AG20443 (cell line): ENCODE results near the gene RAB11B.
"Not testable (repeated sequence)": the region's sequence is repeated elsewhere in the genome, so short reads cannot be mapped to it uniquely, and the experiment has no call there.

Experiments
- DNase-seq: peaks from one replicate; pipeline ENCODE4 v3.0.0; 2012; ENCODE audit warnings: low spot score, mixed read lengths

The RAB11B gene

GRCh38 chr19:8389891-8390616 lies at the start of gene RAB11B:
TSS of gene RAB11B (plus strand) at chr19:8390360. CDS start at chr19:8390417, 57 bp downstream.
- DNase-seq = peak; percentile 97

- DNase-seq = not testable (repeated sequence)
These were observed 48.7 kb upstream of the RAB11B start for GRCh38 chr19:8341504-8341903.

GRCh38 chr19:8342316-8342683 lies 47.9 kb upstream of the RAB11B start:
- no peak for DNase-seq

GRCh38 chr19:8342684-8343482 lies 47.3 kb upstream of the RAB11B start, which contains the start of gene KANK3:
TSS of gene KANK3 (minus strand) at chr19:8343262. CDS start at chr19:8337828, 5,434 bp downstream.
- DNase-seq = peak; percentile 96

GRCh38 chr19:8343483-8343844 lies 46.7 kb upstream of the RAB11B start:
- no peak for DNase-seq

- DNase-seq = not testable (repeated sequence)
These were observed 40.4 kb upstream of the RAB11B start for GRCh38 chr19:8349629-8350372.

- peak; percentile 10 for DNase-seq
These were observed 37.9 kb upstream of the RAB11B start for GRCh38 chr19:8352134-8352827.

- DNase-seq = not testable (repeated sequence)
These were observed 37.3 kb upstream of the RAB11B start for GRCh38 chr19:8352845-8353244.

GRCh38 chr19:8355631-8356402 lies 34.3 kb upstream of the RAB11B start:
- DNase-seq = peak; percentile 85

GRCh38 chr19:8357007-8357521 lies 33.1 kb upstream of the RAB11B start:
- no peak for DNase-seq

GRCh38 chr19:8358948-8359347 lies 31.2 kb upstream of the RAB11B start:
- DNase-seq = no peak

- no peak for DNase-seq
These were observed 30.0 kb upstream of the RAB11B start for GRCh38 chr19:8360196-8360595.

- DNase-seq = peak; percentile 93
These were observed 28.0 kb upstream of the RAB11B start for GRCh38 chr19:8361921-8362793.

- peak; percentile 74 for DNase-seq
These were observed 26.1 kb upstream of the RAB11B start, which contains the start of gene ANGPTL4 for GRCh38 chr19:8363803-8364771. TSS of gene ANGPTL4 (plus strand) at chr19:8364155. CDS start at chr19:8364322, 167 bp downstream.

- no peak for DNase-seq
These were observed 24.0 kb upstream of the RAB11B start for GRCh38 chr19:8366121-8366581.

- DNase-seq = peak; percentile 21
These were observed 23.2 kb upstream of the RAB11B start for GRCh38 chr19:8366961-8367326.

- peak; percentile 91 for DNase-seq
These were observed 22.7 kb upstream of the RAB11B start for GRCh38 chr19:8367327-8368001.
